ENCODE measurements around the gene WWP2. TPM values are rescaled to one million over a fixed set of nuclear protein-coding genes. Genes with fewer than 3 reads are reported as not detected.
A peak's percentile ranks its signal among the peaks of the same experiment; 100 is the strongest.

WWP2 gene
- total RNA-seq, 3 donors from 2014 or later (not counting 1 experiment from before 2014, with no cell fraction given) = 72.8 to 95.6 (median 81.6) TPM

- no peak overlapping the region for H3K27ac ChIP-seq (ENCODE audit: low read length)
- Mint-ChIP-seq H3K4me1 (no peaks in the 10 kb centered on the region), H3K36me3 (no peaks in the 10 kb centered on the region), H3K4me3 (no peak overlapping the region), H3K9me3 (no peaks in the 10 kb centered on the region), H3K27me3 (ENCODE audit: low read depth in 2 of 2) (no peaks in the 10 kb centered on the region), H3K27ac (no peak overlapping the region)
- peak; percentile 21 to 55 (median 41) for ATAC-seq
- no peaks in the 10 kb centered on the region for H3K9me3 ChIP-seq (ENCODE audit: control insufficient read depth, insufficient read depth, low read length)
- no peaks in the 10 kb centered on the region for H3K27me3 ChIP-seq (ENCODE audit: control insufficient read depth, insufficient read depth, low read length)
- intact Hi-C loops (cut with micrococcal nuclease) = loop anchor here (5.0 kb wide), 1 partner anchor 136 kb away; no protein-coding TSS in a partner anchor
- H3K4me1 ChIP-seq (ENCODE audit: control insufficient read depth, insufficient read depth, low read length) = no peaks in the 10 kb centered on the region
- peaks cover 80% of the 10 kb centered on the region for H3K36me3 ChIP-seq (ENCODE audit: control insufficient read depth, insufficient read depth, low read length)
- no peak for DNase-seq
- TF ChIP-seq CTCF (IDR thresholded peaks at IDR 0.05) = no peak
- WGBS (ENCODE audit: insufficient coverage) = 73% methylated on average over 27 of the region's 27 CpGs
- no peak overlapping the region for H3K4me3 ChIP-seq (ENCODE audit: low read length)
These were observed 170.7 kb downstream of the WWP2 start for GRCh38 chr16:69932691-69933392.

- Mint-ChIP-seq H3K36me3 (no peaks in the 10 kb centered on the region), H3K27ac (no peak overlapping the region), H3K4me1 (no peaks in the 10 kb centered on the region), H3K27me3 (ENCODE audit: low read depth in 2 of 2) (no peaks in the 10 kb centered on the region), H3K9me3 (no peaks in the 10 kb centered on the region), H3K4me3 (no peak overlapping the region)
- Histone ChIP-seq H3K27me3 (ENCODE audit: control insufficient read depth, insufficient read depth, low read length) (no peaks in the 10 kb centered on the region), H3K36me3 (ENCODE audit: control insufficient read depth, insufficient read depth, low read length) (peaks cover 84% of the 10 kb centered on the region), H3K4me1 (ENCODE audit: control insufficient read depth, insufficient read depth, low read length) (no peaks in the 10 kb centered on the region), H3K9me3 (ENCODE audit: control insufficient read depth, insufficient read depth, low read length) (no peaks in the 10 kb centered on the region), H3K4me3 (ENCODE audit: low read length) (no peak overlapping the region), H3K27ac (ENCODE audit: low read length) (no peak overlapping the region)
- no peak for TF ChIP-seq CTCF (IDR thresholded peaks at IDR 0.05)
- intact Hi-C loops (cut with micrococcal nuclease) = loop anchor here (5.0 kb wide), 1 partner anchor 137 kb away; no protein-coding TSS in a partner anchor
- 85% methylated on average over 10 of the region's 10 CpGs for WGBS (ENCODE audit: insufficient coverage)
- DNase-seq (no peak), ATAC-seq (no peak)
These were observed 171.9 kb downstream of the WWP2 start for GRCh38 chr16:69934044-69934443.

- ATAC-seq = no peak
- H3K36me3 ChIP-seq (ENCODE audit: control insufficient read depth, insufficient read depth, low read length) = peaks cover 85% of the 10 kb centered on the region
- no peak for TF ChIP-seq CTCF (IDR thresholded peaks at IDR 0.05)
- Mint-ChIP-seq H3K4me3 (no peak overlapping the region), H3K36me3 (no peaks in the 10 kb centered on the region), H3K9me3 (no peaks in the 10 kb centered on the region), H3K27me3 (ENCODE audit: low read depth in 2 of 2) (no peaks in the 10 kb centered on the region), H3K4me1 (no peaks in the 10 kb centered on the region), H3K27ac (no peak overlapping the region)
- H3K27ac ChIP-seq (ENCODE audit: low read length) = no peak overlapping the region
- intact Hi-C loops (cut with micrococcal nuclease) = loop anchor here (5.0 kb wide), 1 partner anchor 137 kb away; no protein-coding TSS in a partner anchor
- H3K9me3 ChIP-seq (ENCODE audit: control insufficient read depth, insufficient read depth, low read length) = no peaks in the 10 kb centered on the region
- 97% methylated on average over 17 of the region's 17 CpGs for WGBS (ENCODE audit: insufficient coverage)
- H3K27me3 ChIP-seq (ENCODE audit: control insufficient read depth, insufficient read depth, low read length) = no peaks in the 10 kb centered on the region
- DNase-seq = no peak
- no peak overlapping the region for H3K4me3 ChIP-seq (ENCODE audit: low read length)
- no peaks in the 10 kb centered on the region for H3K4me1 ChIP-seq (ENCODE audit: control insufficient read depth, insufficient read depth, low read length)
These were observed 172.6 kb downstream of the WWP2 start for GRCh38 chr16:69934751-69935150.
